ENCODE results near the gene A1CF.

- no peak for TF ChIP-seq CTCF (conservative IDR thresholded peaks at IDR 0.05 in 1 of 2, IDR thresholded peaks at IDR 0.05 in 1 of 2; ENCODE audit: extremely low read depth in 1 of 2, insufficient read depth in 1 of 2, low read depth in 1 of 2, low read length in 2 of 2)
- TF ChIP-seq EZH2 (IDR thresholded peaks at IDR 0.05; ENCODE audit: borderline replicate concordance, low read length) = no peak
These were observed 61.6 kb downstream of the A1CF start for GRCh38 chr10:50823789-50824188.
